Heart left ventricle (tissue), 16 donors: Measurements from ENCODE around the gene SLC12A8. TPM values are rescaled to one million over a fixed set of nuclear protein-coding genes. Genes with fewer than 3 reads are reported as not detected.

Source experiments
- ATAC-seq, 4 donors: fragments of 200-7000 bp; cut with Tn5 transposase; one replicate each; pipeline ENCODE4 v1.9.1; 2020 to 2022; ENCODE audit warnings: moderate library complexity in 4 of 4, mild to moderate bottlenecking in 3 of 4, moderate number of reproducible peaks in 1 of 4
- DNase-seq, 5 donors: peaks; one replicate each; pipeline ENCODE4 v3.0.0-alpha.2; 2020
- H3K27ac ChIP-seq, 12 donors: fragments of 200-600 bp; sonication (generic) in 4 of 12; one replicate each; pipeline versions ENCODE4 v1.5.0 to v1.8.0; 2016 to 2022; ENCODE audit warnings: mild to moderate bottlenecking in 2 of 12
- H3K27me3 ChIP-seq, 9 donors: fragments of 200-600 bp; sonication (generic) in 2 of 9; one replicate each; pipeline versions ENCODE4 v1.5.1 to v1.8.0; 2016 to 2022; ENCODE audit warnings: mild to moderate bottlenecking in 3 of 9
- H3K36me3 ChIP-seq, 9 donors: fragments of 200-600 bp; sonication (generic) in 2 of 9; one replicate each; pipeline versions ENCODE4 v1.5.0 to v1.8.0; 2018 to 2022; ENCODE audit warnings: mild to moderate bottlenecking in 2 of 9
- H3K4me1 ChIP-seq, 12 donors: fragments of 200-600 bp; sonication (generic) in 4 of 12; one replicate each; pipeline versions ENCODE4 v1.5.0 to v1.8.0; 2016 to 2022; ENCODE audit warnings: mild to moderate bottlenecking in 3 of 12
- H3K4me3 ChIP-seq, 12 donors: fragments of 200-600 bp; sonication (generic) in 4 of 12; one replicate each; pipeline versions ENCODE4 v1.5.0 to v1.8.0; 2017 to 2022; ENCODE audit warnings: mild to moderate bottlenecking in 9 of 12, moderate library complexity in 4 of 12
- H3K9me3 ChIP-seq, 12 donors: fragments of 200-600 bp; sonication (generic) in 4 of 12; one replicate each; pipeline versions ENCODE4 v1.5.0 to v1.8.0; 2016 to 2022; ENCODE audit warnings: mild to moderate bottlenecking in 1 of 12
- POLR2A ChIP-seq, 2 donors: fragments of 450-650 bp; IDR thresholded peaks; one replicate each; pipeline ENCODE4 v1.6.1; 2017; ENCODE audit warnings: antibody characterized with exemption in 2 of 2, mild to moderate bottlenecking in 2 of 2, moderate library complexity in 2 of 2
- WGBS, 4 donors: extraction: QIAGEN DNeasy Blood & Tissue Kit in 2 of 4; methylation state at CpG; one replicate each; pipeline versions ENCODE4 v1.1.5 to v1.1.7; 2013 to 2018; 5-methylcytosine and 5-hydroxymethylcytosine counted together
- intact Hi-C, 10 donors: fragments of 100-400 bp; cut with DNase I; formaldehyde crosslinking; loops; one replicate each; pipeline versions ENCODE4 v1.11.1 to v1.14.2; 2022
- polyA plus RNA-seq, 2 donors: library from polyadenylated mRNA; stranded (reverse); fragments of 200-250 nt; gene quantifications; one replicate each; pipeline ENCODE4 v1.2.3, GENCODE V29; 2013
- total RNA-seq, 9 donors: library from RNA; depleted of rRNA in 2 of 9; stranded (reverse); fragments of >200 nt in 2 of 9; fragmentation: NEBNext Ultra II Directional in 3 of 9; extraction: Animal tissue kit (Norgen Biotek cat#: 25700) in 3 of 9; gene quantifications; one replicate each; pipeline versions ENCODE4 v1.1.0 to v1.2.4, GENCODE V29; 2016 to 2023
- TF ChIP-seq, protein P1 (sequence below), 12 donors: fragments of 200-600 bp; sonication (generic) in 4 of 12; IDR thresholded peaks; one replicate each; pipeline versions ENCODE4 v1.5.0 to v1.8.0; 2018 to 2022; ENCODE audit warnings: antibody characterized with exemption in 12 of 12, mild to moderate bottlenecking in 5 of 12
- donor health status: ischemic (EF 13 %, LVEDD 7.1; RV severe dilation, severe dysfunction).
- donor health status: healthy with polysubstance abuse.
- donor health status: DM: no; HTN: yes; CAD: no.
- donor health status: DM: no; HTN: no; CAD: no.
- donor health status: ischemic (EF 25% LVEDD 6.9; RV normal size, moderate dysfunction).
- donor health status: ischemic (EF 25% LVEDD 5.7; RV mildly dilated, moderate dysfunction).
- donor health status: healthy.
- donor health status: DM: yes; HTN: yes; CAD: no.
- donor health status: ischemic (EF 35%, LVEDD 5.7; RV mildly dilated, moderate dysfunction).
- donor health status: nonischemic (EF 11% LVEDD 7.7; RV severe dilation, severe dysfunction).
- donor health status: DM: yes; HTN: yes; CAD: no.
- donor health status: PGD.
- donor health status: ischemic (EF 29% LVEDD 5.4; RV normal size, mild dysfunction).
- donor health status: nonischemic (EF 23%, LVEDD 6.1; RV moderate dilation, normal function).

SLC12A8 gene
- total and polyA plus RNA-seq, 11 donors, result 0.09 to 1.9 (median 0.68) TPM; not detected in 3

DNA sequence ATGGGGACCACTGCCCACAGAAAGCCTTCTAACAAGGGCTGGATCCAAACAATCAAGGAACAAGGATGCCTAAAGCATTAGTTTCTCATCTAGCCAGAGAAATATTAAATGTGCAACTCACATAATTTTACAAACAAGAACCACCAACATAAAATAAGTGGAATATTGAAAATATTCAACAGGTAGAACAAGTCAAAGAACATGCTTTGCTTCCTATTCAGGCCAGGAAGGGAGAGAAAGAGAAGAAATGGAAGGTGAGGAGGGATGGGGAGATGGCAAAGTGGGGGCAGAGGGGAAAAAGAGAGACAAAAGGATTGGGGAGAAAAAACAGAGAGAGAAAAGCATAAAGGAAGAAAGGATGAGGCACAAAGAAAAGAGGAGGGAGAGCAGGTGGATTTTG lies 63.1 kb downstream of the SLC12A8 start:
- intact Hi-C loops, result loop anchor here in 3 of 10 donors (5.0 to 10.0 kb wide), 2 partner anchors 85 to 152 kb away; no protein-coding TSS in a partner anchor
- Histone ChIP-seq H3K27me3 (no peaks in the 10 kb centered on the region), H3K27ac (peak overlapping the region in 3 of 12 donors; percentile 2 to 32 (median 16)), H3K4me3 (no peak overlapping the region), H3K4me1 (peaks cover 0 to 84% (median 49%) of the 10 kb centered on the region in 12 donors), H3K9me3 (no peaks in the 10 kb centered on the region), H3K36me3 (no peaks in the 10 kb centered on the region)
- DNase-seq (no peak), ATAC-seq (no peak)
- TF ChIP-seq, protein P1, sequence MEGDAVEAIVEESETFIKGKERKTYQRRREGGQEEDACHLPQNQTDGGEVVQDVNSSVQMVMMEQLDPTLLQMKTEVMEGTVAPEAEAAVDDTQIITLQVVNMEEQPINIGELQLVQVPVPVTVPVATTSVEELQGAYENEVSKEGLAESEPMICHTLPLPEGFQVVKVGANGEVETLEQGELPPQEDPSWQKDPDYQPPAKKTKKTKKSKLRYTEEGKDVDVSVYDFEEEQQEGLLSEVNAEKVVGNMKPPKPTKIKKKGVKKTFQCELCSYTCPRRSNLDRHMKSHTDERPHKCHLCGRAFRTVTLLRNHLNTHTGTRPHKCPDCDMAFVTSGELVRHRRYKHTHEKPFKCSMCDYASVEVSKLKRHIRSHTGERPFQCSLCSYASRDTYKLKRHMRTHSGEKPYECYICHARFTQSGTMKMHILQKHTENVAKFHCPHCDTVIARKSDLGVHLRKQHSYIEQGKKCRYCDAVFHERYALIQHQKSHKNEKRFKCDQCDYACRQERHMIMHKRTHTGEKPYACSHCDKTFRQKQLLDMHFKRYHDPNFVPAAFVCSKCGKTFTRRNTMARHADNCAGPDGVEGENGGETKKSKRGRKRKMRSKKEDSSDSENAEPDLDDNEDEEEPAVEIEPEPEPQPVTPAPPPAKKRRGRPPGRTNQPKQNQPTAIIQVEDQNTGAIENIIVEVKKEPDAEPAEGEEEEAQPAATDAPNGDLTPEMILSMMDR (IDR thresholded peaks at IDR 0.05), result no peak
- no peak for TF ChIP-seq POLR2A (IDR thresholded peaks at IDR 0.05)

GRCh38 chr3:125148836-125149235 lies 63.7 kb downstream of the SLC12A8 start:
- Histone ChIP-seq H3K27ac (peak overlapping the region in 4 of 12 donors; percentile 16 to 96 (median 38)), H3K4me1 (peaks cover 4 to 84% (median 56%) of the 10 kb centered on the region in 12 donors), H3K27me3 (no peaks in the 10 kb centered on the region), H3K36me3 (no peaks in the 10 kb centered on the region), H3K4me3 (no peak overlapping the region), H3K9me3 (no peaks in the 10 kb centered on the region)
- TF ChIP-seq, protein P1 (IDR thresholded peaks at IDR 0.05), result no peak
- no peak for TF ChIP-seq POLR2A (IDR thresholded peaks at IDR 0.05)
- intact Hi-C loops, result loop anchor here in 3 of 10 donors (5.0 to 10.0 kb wide), 2 partner anchors 84 to 152 kb away; no protein-coding TSS in a partner anchor
- ATAC-seq (peak; percentile 64 to 79 (median 76)), DNase-seq (peak; percentile 62 to 78 (median 73))
- 35 to 43% (median 38%) methylated on average over 11 to 17 of the region's 17 CpGs for WGBS, 4 donors

- Histone ChIP-seq H3K4me3 (no peak overlapping the region), H3K27me3 (no peaks in the 10 kb centered on the region), H3K9me3 (no peaks in the 10 kb centered on the region), H3K27ac (peak overlapping the region in 5 of 12 donors; percentile 16 to 96 (median 38)), H3K36me3 (no peaks in the 10 kb centered on the region), H3K4me1 (peaks cover 7 to 90% (median 62%) of the 10 kb centered on the region in 12 donors)
- 81 to 93% (median 91%) methylated on average over 7 of the region's 7 CpGs for WGBS, 4 donors
- ATAC-seq (peak in 1 of 4 donors; percentile 1), DNase-seq (no peak)
- TF ChIP-seq, protein P1 (IDR thresholded peaks at IDR 0.05), result no peak
- TF ChIP-seq POLR2A (IDR thresholded peaks at IDR 0.05), result no peak
- intact Hi-C loops, result loop anchor here in 3 of 10 donors (5.0 to 10.0 kb wide), 2 partner anchors 83 to 151 kb away; no protein-coding TSS in a partner anchor
These were observed 64.3 kb downstream of the SLC12A8 start for GRCh38 chr3:125148016-125148812.

DNA sequence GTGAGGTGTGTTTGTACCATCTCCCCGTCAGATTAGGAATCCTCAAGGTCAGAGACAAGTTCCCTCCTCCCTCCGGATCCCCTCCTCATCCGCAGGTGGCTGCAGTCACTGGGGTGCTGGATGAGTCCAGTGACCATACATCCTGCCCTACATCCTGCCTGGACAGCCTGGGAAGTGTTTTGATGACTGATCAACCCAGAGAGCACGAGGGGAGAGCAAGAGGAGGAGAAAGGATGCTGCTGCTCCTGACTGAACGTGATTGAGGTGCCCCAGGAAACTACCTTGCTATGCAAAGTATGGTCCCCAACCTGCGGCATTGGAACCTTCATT lies 65.1 kb downstream of the SLC12A8 start:
- TF ChIP-seq POLR2A (IDR thresholded peaks at IDR 0.05), result no peak
- TF ChIP-seq, protein P1 (IDR thresholded peaks at IDR 0.05), result no peak
- intact Hi-C loops, result loop anchor here in 3 of 10 donors (5.0 to 10.0 kb wide), 2 partner anchors 83 to 150 kb away; no protein-coding TSS in a partner anchor

More for the DNA sequence above, 65.1 kb downstream of the SLC12A8 start:
- no peaks in the 10 kb centered on the region for H3K36me3 ChIP-seq
- ATAC-seq, result peak in 1 of 4 donors; percentile 29
- 44 to 59% (median 46%) methylated on average over 6 of the region's 6 CpGs for WGBS, 4 donors
- no peaks in the 10 kb centered on the region for H3K9me3 ChIP-seq
- no peaks in the 10 kb centered on the region for H3K27me3 ChIP-seq
- no peak overlapping the region for H3K4me3 ChIP-seq
- DNase-seq, result no peak
- H3K4me1 ChIP-seq, result peaks cover 7 to 95% (median 69%) of the 10 kb centered on the region in 12 donors
- H3K27ac ChIP-seq, result peak overlapping the region in 9 of 12 donors; percentile 17 to 96 (median 50)
